ENCODE results near the gene SYCP2.
"Not testable (repeated sequence)": the region's sequence is repeated elsewhere in the genome, so short reads cannot be mapped to it uniquely, and the experiment has no call there.

The SYCP2 gene

DNA sequence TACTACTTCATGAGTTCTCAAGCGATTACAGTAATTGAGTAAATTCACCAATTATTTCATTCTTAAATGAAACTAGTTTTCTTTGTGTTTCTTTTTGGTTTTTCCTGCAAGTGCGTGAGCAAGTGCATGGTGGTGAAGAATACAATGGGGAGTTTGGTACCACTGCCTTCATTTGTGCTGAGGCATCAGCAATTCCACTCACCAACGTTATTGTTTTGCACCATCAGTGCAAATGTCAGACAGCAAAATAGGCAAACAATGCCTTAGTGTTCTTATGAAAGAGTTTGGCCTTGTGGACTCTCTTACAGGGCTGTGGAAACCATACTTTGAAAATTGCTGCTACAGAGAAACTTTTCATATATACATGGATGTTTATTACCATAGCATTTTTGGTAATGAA lies 33.0 kb upstream of the SYCP2 start:
- DNase-seq (ENCODE audit: low read depth) = no peak
- no peak overlapping the region for H3K4me3 ChIP-seq (ENCODE audit: control insufficient read depth, low read depth, low read length)
- TF ChIP-seq, protein P1, sequence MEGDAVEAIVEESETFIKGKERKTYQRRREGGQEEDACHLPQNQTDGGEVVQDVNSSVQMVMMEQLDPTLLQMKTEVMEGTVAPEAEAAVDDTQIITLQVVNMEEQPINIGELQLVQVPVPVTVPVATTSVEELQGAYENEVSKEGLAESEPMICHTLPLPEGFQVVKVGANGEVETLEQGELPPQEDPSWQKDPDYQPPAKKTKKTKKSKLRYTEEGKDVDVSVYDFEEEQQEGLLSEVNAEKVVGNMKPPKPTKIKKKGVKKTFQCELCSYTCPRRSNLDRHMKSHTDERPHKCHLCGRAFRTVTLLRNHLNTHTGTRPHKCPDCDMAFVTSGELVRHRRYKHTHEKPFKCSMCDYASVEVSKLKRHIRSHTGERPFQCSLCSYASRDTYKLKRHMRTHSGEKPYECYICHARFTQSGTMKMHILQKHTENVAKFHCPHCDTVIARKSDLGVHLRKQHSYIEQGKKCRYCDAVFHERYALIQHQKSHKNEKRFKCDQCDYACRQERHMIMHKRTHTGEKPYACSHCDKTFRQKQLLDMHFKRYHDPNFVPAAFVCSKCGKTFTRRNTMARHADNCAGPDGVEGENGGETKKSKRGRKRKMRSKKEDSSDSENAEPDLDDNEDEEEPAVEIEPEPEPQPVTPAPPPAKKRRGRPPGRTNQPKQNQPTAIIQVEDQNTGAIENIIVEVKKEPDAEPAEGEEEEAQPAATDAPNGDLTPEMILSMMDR (IDR thresholded peaks at IDR 0.05; ENCODE audit: control insufficient read depth, insufficient read depth, low read depth, low read length, missing control alignments) = no peak

DNA sequence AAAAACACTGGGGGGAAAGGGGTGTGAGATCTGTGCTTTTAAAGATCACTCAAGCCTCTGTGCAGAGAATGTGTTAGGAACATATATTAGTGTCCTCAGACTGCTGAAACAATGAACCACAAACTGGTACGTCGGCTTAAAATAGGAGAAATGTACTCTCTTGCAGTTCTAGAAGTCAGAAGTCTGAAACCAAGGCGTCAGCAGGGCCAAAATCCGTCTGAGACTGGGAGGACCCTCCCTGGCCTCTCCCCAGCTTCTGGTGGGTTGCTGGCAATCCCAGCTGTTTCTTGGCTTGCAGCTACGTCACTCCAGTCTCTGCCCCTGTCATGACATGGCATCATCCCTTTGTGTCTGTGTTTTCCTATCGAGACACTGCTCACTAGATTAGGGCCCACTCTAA lies 28.7 kb upstream of the SYCP2 start:
- no peak for DNase-seq (ENCODE audit: low read depth)
- H3K4me3 ChIP-seq (ENCODE audit: control insufficient read depth, low read depth, low read length) = no peak overlapping the region
- TF ChIP-seq, protein P1 (IDR thresholded peaks at IDR 0.05; ENCODE audit: control insufficient read depth, insufficient read depth, low read depth, low read length, missing control alignments) = no peak

DNA sequence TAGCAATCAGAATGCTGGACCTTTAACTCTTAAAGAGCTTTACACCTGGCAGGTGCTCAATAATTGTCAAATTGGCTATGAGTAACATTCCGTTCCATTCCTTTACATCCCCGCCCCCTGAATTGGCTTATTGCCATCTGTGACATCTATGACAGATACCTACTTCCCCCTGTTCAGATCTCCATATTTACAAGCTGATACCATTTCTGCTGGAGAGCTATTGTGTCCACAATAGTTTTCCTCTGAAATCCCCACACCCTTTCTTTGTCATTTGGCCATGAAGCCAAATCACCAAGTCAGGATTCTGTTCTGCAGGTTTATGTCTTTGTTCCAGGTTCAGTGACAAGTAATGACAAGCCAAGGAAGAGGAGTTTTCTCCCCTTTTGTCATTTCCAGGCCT lies 28.0 kb upstream of the SYCP2 start:
- DNase-seq (ENCODE audit: low read depth) = no peak
- TF ChIP-seq, protein P1 (IDR thresholded peaks at IDR 0.05; ENCODE audit: control insufficient read depth, insufficient read depth, low read depth, low read length, missing control alignments) = no peak
- H3K4me3 ChIP-seq (ENCODE audit: control insufficient read depth, low read depth, low read length) = no peak overlapping the region

DNA sequence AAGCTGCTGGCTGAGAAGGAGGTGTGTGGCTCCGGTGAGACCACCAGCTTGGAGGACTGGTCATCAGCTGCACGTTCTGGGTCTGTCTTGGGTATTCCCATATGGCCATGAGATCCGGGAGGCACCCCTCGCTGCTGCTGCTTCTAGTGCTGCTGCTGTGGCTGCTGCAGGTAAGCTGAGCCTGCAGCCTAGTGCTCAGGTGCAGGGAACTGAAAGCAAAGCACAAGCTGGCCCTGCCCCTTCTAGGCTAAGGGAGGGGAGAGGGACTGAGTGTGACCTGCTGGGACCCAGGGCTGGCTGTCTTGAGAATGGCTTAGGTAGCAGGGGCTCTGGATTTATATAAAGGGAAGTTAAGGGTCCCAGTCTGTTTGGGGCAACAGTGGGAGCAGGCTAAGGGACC lies 25.2 kb upstream of the SYCP2 start:
- no peak overlapping the region for H3K4me3 ChIP-seq (ENCODE audit: control insufficient read depth, low read depth, low read length)
- TF ChIP-seq, protein P1 (IDR thresholded peaks at IDR 0.05; ENCODE audit: control insufficient read depth, insufficient read depth, low read depth, low read length, missing control alignments) = no peak
- no peak for DNase-seq (ENCODE audit: low read depth)

DNA sequence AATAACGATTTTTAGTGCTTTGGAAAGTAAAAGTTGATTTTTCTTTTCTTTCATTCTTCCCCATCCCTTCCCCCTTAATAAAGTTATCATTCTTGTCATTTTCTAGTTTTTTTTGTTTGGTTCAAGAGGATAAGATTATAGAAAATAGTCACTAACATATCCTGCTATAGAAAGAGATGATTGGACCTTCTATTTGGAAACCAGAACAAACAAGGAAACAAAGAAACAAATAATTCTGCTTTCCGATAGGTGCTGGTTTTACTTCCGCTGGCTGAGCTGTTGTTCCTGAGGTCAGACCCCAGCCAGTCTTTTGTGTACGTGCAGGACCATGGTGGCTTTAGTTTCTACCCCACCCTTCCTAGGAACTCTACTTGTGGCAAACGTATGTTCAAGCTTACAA lies 24.7 kb upstream of the SYCP2 start, which contains the start of gene CDH26:
TSS of gene CDH26 (plus strand) at position 301 of the 400 bp plus-strand sequence. CDS start 304 bp downstream, outside the sequence.
- TF ChIP-seq, protein P1 (IDR thresholded peaks at IDR 0.05; ENCODE audit: control insufficient read depth, insufficient read depth, low read depth, low read length, missing control alignments) = no peak
- no peak for DNase-seq (ENCODE audit: low read depth)
- no peak within 1 kb of the TSS for H3K4me3 ChIP-seq (ENCODE audit: control insufficient read depth, low read depth, low read length)

DNA sequence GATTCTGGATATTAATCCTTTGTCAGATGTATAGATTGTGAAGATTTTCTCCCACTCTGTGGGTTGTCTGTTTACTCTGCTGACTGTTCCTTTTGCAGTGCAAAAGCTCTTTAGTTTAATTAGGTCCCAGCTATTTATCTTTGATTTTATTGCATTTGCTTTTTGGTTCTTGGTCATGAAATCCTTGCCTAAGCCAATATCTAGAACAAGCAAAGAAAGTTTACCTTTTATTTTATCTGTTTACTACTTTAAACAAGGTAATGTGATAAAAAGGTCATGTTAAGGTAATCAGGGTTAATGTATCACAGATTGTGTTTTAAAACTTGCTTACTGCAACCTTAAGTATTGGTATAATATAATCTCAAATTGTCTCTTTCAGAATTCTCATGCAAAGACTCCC lies 24.1 kb upstream of the SYCP2 start:
- not testable (repeated sequence) for DNase-seq (ENCODE audit: low read depth); H3K4me3 ChIP-seq (ENCODE audit: control insufficient read depth, low read depth, low read length)

DNA sequence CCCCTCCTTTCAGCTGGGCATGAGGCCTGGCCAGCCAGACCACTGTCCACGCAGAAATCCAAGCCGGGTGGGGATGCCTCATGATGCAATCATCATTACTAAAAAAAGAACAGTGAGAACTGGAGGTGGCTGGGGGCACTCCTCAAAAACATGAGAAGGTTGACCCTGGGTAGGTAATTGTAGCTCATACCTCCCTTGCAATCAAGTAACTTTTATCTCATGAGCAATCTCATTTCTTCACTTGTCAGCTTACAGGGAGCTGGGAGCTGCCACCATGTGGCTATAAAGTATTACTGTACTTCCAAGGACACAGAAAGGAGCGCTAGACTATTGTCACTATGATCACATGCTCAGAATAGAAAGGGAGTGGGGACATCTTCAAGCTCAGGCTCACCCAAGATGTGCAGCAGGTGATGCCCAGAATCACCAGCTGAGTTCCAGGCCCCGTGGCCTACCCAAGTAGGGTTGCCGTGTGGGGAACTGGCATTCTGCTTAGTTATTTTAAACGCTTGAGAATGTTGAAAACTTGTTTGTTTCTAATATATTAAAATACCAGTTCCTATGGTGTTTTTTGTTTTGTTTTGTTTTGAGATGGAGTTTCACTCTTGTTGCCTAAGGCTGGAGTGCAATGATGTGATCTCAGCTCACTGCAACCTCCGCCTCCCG lies 21.8 kb upstream of the SYCP2 start:
- no peak for DNase-seq (ENCODE audit: low read depth)
- H3K4me3 ChIP-seq (ENCODE audit: control insufficient read depth, low read depth, low read length) = no peak overlapping the region
- TF ChIP-seq, protein P1 (IDR thresholded peaks at IDR 0.05; ENCODE audit: control insufficient read depth, insufficient read depth, low read depth, low read length, missing control alignments) = peak; percentile 38

Data from AG09309 (cell line).